ENCODE results near the gene AASDHPPT.

The AASDHPPT gene

DNA sequence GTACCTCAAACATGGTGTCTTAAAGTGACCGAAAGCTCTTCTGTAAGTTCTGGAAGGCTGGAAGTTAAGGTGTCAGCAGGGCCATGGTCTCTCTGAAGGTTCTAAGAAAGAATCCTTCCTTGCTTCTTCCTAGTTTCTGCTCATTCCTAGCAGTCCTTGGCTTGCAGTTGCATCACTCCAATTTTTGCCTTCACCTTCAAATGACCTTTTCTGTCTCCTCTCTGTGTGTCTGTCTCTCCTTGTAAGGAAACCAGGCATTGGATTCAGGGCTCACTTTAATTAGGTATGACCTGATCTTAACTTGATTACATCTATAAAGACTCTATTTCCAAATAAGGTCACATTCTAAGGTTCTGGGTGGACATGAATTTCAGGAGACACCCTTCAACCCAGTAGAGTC lies 8.7 kb downstream of the AASDHPPT start (continued):
- TF ChIP-seq, protein P1, sequence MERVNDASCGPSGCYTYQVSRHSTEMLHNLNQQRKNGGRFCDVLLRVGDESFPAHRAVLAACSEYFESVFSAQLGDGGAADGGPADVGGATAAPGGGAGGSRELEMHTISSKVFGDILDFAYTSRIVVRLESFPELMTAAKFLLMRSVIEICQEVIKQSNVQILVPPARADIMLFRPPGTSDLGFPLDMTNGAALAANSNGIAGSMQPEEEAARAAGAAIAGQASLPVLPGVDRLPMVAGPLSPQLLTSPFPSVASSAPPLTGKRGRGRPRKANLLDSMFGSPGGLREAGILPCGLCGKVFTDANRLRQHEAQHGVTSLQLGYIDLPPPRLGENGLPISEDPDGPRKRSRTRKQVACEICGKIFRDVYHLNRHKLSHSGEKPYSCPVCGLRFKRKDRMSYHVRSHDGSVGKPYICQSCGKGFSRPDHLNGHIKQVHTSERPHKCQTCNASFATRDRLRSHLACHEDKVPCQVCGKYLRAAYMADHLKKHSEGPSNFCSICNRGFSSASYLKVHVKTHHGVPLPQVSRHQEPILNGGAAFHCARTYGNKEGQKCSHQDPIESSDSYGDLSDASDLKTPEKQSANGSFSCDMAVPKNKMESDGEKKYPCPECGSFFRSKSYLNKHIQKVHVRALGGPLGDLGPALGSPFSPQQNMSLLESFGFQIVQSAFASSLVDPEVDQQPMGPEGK (CRISPR knock-in tag; IDR thresholded peaks at IDR 0.05; ENCODE audit: borderline replicate concordance) = no peak
- TF ChIP-seq ESRRG (CRISPR knock-in tag; IDR thresholded peaks at IDR 0.05) (no peak), ISL1 (CRISPR knock-in tag; IDR thresholded peaks at IDR 0.05) (no peak), OSR1 (CRISPR knock-in tag; IDR thresholded peaks at IDR 0.05) (no peak), BACH2 (CRISPR knock-in tag; IDR thresholded peaks at IDR 0.05; ENCODE audit: borderline replicate concordance) (no peak), TCF4 (CRISPR knock-in tag; IDR thresholded peaks at IDR 0.05; ENCODE audit: borderline replicate concordance) (no peak)

GRCh38 chr11:106086850-106087249 lies 9.4 kb downstream of the AASDHPPT start:
- TF ChIP-seq ZNF70 (CRISPR knock-in tag; IDR thresholded peaks at IDR 0.05) (no peak), GLIS3 (CRISPR knock-in tag; IDR thresholded peaks at IDR 0.05) (no peak), ZFP30 (CRISPR knock-in tag; IDR thresholded peaks at IDR 0.05) (no peak), ZNF8 (CRISPR knock-in tag; IDR thresholded peaks at IDR 0.05) (no peak)
- ATAC-seq = peak; percentile 22; the same call in 2 of the 3 replicates

- peak; percentile 81 for ATAC-seq
- TF ChIP-seq RARB (CRISPR knock-in tag; IDR thresholded peaks at IDR 0.05) (no peak), GLIS3 (CRISPR knock-in tag; IDR thresholded peaks at IDR 0.05) (no peak), ZC3H10 (CRISPR knock-in tag; IDR thresholded peaks at IDR 0.05) (no peak), ZFP30 (CRISPR knock-in tag; IDR thresholded peaks at IDR 0.05) (no peak), CSDC2 (CRISPR knock-in tag; IDR thresholded peaks at IDR 0.05) (no peak), TCF4 (CRISPR knock-in tag; IDR thresholded peaks at IDR 0.05; ENCODE audit: borderline replicate concordance) (no peak), ISL1 (CRISPR knock-in tag; IDR thresholded peaks at IDR 0.05) (no peak), SNAI2 (CRISPR knock-in tag; IDR thresholded peaks at IDR 0.05) (no peak), ZNF565 (CRISPR knock-in tag; conservative IDR thresholded peaks at IDR 0.05; ENCODE audit: low read depth) (no peak), ZFP3 (CRISPR knock-in tag; IDR thresholded peaks at IDR 0.05) (no peak), ZNF70 (CRISPR knock-in tag; IDR thresholded peaks at IDR 0.05) (no peak), ZNF8 (CRISPR knock-in tag; IDR thresholded peaks at IDR 0.05) (no peak), ESRRG (CRISPR knock-in tag; IDR thresholded peaks at IDR 0.05) (no peak), OSR1 (CRISPR knock-in tag; IDR thresholded peaks at IDR 0.05) (no peak), TOX (CRISPR knock-in tag; IDR thresholded peaks at IDR 0.05; ENCODE audit: borderline replicate concordance) (no peak), BACH2 (CRISPR knock-in tag; IDR thresholded peaks at IDR 0.05; ENCODE audit: borderline replicate concordance) (no peak)
- TF ChIP-seq, protein P1 (CRISPR knock-in tag; IDR thresholded peaks at IDR 0.05; ENCODE audit: borderline replicate concordance) = no peak
- TF ChIP-seq, protein P2, sequence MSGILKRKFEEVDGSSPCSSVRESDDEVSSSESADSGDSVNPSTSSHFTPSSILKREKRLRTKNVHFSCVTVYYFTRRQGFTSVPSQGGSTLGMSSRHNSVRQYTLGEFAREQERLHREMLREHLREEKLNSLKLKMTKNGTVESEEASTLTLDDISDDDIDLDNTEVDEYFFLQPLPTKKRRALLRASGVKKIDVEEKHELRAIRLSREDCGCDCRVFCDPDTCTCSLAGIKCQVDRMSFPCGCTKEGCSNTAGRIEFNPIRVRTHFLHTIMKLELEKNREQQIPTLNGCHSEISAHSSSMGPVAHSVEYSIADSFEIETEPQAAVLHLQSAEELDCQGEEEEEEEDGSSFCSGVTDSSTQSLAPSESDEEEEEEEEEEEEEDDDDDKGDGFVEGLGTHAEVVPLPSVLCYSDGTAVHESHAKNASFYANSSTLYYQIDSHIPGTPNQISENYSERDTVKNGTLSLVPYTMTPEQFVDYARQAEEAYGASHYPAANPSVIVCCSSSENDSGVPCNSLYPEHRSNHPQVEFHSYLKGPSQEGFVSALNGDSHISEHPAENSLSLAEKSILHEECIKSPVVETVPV (CRISPR knock-in tag; IDR thresholded peaks at IDR 0.05) = no peak
- TF ChIP-seq, protein P3, sequence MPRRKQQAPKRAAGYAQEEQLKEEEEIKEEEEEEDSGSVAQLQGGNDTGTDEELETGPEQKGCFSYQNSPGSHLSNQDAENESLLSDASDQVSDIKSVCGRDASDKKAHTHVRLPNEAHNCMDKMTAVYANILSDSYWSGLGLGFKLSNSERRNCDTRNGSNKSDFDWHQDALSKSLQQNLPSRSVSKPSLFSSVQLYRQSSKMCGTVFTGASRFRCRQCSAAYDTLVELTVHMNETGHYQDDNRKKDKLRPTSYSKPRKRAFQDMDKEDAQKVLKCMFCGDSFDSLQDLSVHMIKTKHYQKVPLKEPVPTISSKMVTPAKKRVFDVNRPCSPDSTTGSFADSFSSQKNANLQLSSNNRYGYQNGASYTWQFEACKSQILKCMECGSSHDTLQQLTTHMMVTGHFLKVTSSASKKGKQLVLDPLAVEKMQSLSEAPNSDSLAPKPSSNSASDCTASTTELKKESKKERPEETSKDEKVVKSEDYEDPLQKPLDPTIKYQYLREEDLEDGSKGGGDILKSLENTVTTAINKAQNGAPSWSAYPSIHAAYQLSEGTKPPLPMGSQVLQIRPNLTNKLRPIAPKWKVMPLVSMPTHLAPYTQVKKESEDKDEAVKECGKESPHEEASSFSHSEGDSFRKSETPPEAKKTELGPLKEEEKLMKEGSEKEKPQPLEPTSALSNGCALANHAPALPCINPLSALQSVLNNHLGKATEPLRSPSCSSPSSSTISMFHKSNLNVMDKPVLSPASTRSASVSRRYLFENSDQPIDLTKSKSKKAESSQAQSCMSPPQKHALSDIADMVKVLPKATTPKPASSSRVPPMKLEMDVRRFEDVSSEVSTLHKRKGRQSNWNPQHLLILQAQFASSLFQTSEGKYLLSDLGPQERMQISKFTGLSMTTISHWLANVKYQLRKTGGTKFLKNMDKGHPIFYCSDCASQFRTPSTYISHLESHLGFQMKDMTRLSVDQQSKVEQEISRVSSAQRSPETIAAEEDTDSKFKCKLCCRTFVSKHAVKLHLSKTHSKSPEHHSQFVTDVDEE (CRISPR knock-in tag; IDR thresholded peaks at IDR 0.05) = no peak
Observed at GRCh38 chr11:106087815-106088435, 10.5 kb downstream of the AASDHPPT start.

- no peak for ATAC-seq
- TF ChIP-seq ZFP3 (CRISPR knock-in tag; IDR thresholded peaks at IDR 0.05) (no peak), ZNF70 (CRISPR knock-in tag; IDR thresholded peaks at IDR 0.05) (no peak), ZC3H10 (CRISPR knock-in tag; IDR thresholded peaks at IDR 0.05) (no peak), SNAI2 (CRISPR knock-in tag; IDR thresholded peaks at IDR 0.05) (no peak), ZFP30 (CRISPR knock-in tag; IDR thresholded peaks at IDR 0.05) (no peak)
- TF ChIP-seq, protein P1 (CRISPR knock-in tag; IDR thresholded peaks at IDR 0.05; ENCODE audit: borderline replicate concordance) = no peak
Observed at GRCh38 chr11:106088896-106089295, 11.4 kb downstream of the AASDHPPT start.

Measured in SK-N-SH treated with all-trans-retinoic acid at 6 μM for 48 hours (cell line).